Mononuclear cell (primary cell): Measurements from ENCODE around the gene IL17B. TPM values are rescaled to one million over a fixed set of nuclear protein-coding genes. Genes with fewer than 3 reads are reported as not detected.
"Not testable (repeated sequence)": the region's sequence is repeated elsewhere in the genome, so short reads cannot be mapped to it uniquely, and the experiment has no call there.

Source experiments
- H3K27me3 ChIP-seq: 2 replicates; pipeline ENCODE4 v1.6.0; 2011; ENCODE audit warnings: low read length, control low read depth; ENCODE audit not compliant: insufficient read depth
- H3K4me1 ChIP-seq: 2 replicates; pipeline ENCODE4 v1.5.1; 2011; ENCODE audit warnings: mild to moderate bottlenecking, low read length, control low read depth; ENCODE audit not compliant: insufficient read depth
- H3K4me3 ChIP-seq: 2 replicates; pipeline ENCODE4 v1.5.1; 2011; ENCODE audit warnings: mild to moderate bottlenecking, low read length, moderate library complexity
- H3K9me3 ChIP-seq: 2 replicates; pipeline ENCODE4 v1.5.1; 2011; ENCODE audit warnings: low read depth, mild to moderate bottlenecking, control low read depth, low read length
- total RNA-seq: library from RNA; depleted of rRNA; stranded (reverse); fragments of >200 nt; gene quantifications from one replicate; pipeline ENCODE4 v1.2.3, GENCODE V29; 2012

Gene IL17B
- total RNA-seq, 1 donor = not detected

DNA sequence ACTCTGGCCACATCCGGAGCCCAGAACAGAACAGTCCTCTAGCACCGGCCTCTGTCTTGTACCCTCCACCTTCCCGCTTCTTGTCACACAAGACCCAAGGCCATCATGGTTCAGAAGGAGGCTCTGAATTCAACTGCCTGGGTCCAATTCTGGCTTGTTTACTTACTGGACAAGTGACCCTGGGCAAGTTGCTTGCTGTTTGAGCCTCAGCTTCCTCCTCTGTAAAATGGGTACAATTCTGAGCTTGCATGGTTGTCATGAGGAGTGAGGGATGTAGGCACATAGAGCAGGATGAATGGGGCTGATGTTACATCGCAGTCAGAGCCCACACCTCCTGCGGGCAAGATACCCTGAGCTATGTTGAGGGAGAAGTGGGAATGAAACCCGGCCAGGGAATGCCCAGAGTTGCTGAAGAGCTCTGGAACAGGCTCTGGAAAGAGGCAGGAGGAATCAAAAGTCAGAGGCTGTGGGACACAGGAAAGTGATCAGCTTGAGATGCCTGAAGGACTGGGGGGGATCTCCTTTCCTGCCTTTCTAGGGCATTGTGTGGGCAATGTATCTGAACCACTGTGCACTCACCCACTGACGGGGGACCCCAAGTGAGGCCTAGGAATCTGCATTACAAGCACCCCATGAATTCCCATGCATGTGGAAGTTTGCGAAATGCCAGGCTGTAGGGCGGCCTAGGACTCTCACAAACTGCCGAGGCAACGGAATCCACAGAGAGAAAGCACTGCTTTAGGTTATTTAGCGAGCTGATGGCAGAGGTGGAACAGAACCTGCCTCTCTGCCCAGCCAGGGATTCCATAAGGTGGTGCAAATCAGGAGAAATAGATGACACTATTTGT lies 29.4 kb upstream of the IL17B start:
- no peaks in the 10 kb centered on the region for H3K27me3 ChIP-seq
- H3K9me3 ChIP-seq = no peaks in the 10 kb centered on the region
- H3K4me3 ChIP-seq = no peak overlapping the region
- H3K4me1 ChIP-seq = no peaks in the 10 kb centered on the region

DNA sequence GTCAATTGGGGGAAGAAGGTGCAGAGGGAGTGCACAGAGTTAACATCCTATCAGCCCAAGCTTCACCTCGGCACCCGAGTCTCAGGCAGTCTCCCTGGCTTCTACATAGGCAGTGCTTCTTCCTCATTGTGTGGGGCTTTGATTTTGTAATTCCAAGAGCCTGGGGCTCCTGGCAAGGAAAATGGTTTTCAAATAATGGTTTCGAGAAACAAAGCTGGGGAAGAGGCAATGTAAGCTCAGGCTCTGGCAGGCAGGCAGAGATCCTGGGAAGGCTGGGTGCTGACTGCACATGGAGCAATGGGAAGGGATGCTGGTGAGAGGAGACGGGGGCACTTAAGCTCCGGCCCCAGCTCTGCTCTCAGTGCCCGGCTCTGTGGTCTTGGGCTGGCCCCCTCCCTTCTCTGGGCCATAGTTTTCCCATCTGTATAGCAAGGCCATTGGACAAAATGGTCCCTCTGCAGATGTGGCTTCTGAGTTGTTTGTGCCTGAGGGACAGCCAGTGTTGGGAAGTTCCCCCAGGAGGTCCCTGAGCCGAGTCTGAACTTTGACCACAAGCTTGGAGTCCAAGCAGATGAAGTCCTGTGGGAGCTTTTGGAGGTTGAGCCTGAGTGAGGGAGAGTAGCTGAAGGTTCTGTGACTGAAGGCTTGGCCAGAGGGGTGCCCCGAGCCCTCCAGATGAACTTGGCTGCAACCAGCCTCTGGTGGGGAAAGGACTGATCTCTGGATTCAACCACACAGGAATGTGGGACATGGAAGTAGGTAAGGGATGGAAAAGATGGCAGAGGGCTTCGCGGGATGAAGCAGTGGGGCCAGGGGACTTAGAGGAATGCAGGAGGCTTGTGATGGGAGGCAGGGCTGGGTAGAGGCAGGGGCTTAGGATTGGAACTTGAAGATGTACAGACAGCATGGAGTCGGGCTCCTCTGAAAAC lies 28.5 kb upstream of the IL17B start:
- no peaks in the 10 kb centered on the region for H3K9me3 ChIP-seq
- H3K4me3 ChIP-seq = no peak overlapping the region
- no peaks in the 10 kb centered on the region for H3K27me3 ChIP-seq
- H3K4me1 ChIP-seq = no peaks in the 10 kb centered on the region

DNA sequence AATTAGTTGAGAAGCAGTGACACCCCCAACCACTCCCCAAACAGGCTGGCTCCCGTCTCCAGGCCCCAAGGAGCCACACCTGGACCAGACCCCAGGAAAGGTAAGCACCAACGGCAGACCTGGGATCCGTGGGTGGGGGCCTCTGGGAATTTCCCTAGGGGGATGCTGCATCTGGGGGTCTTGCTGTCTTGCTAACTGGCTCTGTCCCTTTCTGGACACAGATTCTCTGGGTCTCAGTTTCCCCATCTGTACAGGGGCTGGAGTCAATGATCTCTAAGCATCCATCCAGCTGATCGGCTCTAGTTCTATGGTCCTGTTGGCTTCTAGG lies 27.9 kb upstream of the IL17B start:
- H3K27me3 ChIP-seq = no peaks in the 10 kb centered on the region
- no peaks in the 10 kb centered on the region for H3K4me1 ChIP-seq
- no peak overlapping the region for H3K4me3 ChIP-seq
- H3K9me3 ChIP-seq = no peaks in the 10 kb centered on the region

DNA sequence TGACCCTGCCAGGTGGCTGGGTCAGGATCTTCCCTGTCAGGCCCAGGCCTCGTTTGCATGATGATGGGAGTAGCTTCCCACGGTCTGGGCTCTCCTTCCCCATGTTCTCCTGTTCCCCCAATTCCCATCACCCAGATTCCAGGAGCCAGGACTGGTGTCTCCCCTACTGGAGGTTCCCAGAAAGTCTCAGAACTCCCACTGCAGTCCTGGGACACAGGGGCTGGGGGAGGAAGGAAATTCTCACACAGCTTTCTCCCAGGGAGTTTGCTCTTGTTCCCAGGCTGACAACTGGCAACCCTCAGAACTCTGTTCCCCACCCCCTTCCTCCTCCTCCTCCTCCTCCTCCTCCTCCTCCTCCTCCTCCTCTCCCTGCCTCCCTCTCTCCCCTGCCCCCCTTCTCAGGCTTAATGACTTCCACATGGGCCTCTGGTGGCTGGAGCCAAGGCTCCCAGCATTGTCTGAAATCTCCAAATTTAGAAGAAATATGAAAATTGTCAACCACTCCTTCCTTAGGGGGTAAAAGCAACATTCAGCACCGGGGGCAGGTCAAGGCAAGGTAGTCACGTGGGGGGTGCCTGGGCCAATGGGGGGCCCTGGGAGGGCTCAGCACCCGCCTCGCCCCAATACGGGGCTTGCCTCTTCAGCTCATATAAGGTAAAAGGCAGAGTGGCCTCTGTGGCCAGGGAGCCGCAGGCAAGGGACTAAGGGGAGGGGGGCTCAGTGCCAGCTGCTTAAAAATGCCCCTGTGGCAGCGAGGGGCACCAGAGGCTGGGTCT lies 27.3 kb upstream of the IL17B start:
- H3K9me3 ChIP-seq = no peaks in the 10 kb centered on the region
- no peak overlapping the region for H3K4me3 ChIP-seq
- H3K27me3 ChIP-seq = no peaks in the 10 kb centered on the region
- H3K4me1 ChIP-seq = no peaks in the 10 kb centered on the region

DNA sequence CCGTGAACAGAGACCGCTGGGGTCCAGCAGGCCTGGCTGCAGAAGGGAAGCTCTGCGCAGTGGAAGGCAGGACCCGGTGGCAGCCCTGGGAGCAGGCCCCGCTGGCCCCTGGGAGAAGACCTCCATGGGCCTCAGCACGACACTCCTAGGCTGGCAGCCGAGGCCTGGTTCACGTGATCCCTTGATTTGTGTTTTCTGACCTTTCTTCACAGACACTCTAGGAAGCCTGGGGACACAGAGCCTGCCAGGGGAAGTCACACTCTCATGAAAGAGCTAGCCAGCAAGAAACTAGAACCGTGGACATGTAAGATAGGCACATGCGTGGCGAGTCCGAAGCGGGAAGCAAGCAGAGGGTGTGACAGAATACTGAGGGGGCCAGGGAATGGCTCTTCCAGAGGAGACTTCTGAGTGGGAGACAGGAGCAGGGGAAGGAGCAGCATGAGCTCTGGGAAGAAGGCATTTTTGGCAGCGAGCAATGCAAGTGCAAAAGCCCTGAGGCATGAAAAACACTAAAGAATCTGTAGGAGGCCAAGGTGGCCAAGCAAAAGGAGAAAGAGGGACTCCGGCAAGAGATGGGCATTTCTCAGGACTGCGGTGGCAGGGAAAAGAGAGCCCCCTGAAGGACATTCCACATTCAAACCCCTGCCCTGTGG lies 26.6 kb upstream of the IL17B start:
- Histone ChIP-seq H3K4me3 (no peak overlapping the region), H3K27me3 (no peaks in the 10 kb centered on the region), H3K9me3 (no peaks in the 10 kb centered on the region), H3K4me1 (no peaks in the 10 kb centered on the region)

DNA sequence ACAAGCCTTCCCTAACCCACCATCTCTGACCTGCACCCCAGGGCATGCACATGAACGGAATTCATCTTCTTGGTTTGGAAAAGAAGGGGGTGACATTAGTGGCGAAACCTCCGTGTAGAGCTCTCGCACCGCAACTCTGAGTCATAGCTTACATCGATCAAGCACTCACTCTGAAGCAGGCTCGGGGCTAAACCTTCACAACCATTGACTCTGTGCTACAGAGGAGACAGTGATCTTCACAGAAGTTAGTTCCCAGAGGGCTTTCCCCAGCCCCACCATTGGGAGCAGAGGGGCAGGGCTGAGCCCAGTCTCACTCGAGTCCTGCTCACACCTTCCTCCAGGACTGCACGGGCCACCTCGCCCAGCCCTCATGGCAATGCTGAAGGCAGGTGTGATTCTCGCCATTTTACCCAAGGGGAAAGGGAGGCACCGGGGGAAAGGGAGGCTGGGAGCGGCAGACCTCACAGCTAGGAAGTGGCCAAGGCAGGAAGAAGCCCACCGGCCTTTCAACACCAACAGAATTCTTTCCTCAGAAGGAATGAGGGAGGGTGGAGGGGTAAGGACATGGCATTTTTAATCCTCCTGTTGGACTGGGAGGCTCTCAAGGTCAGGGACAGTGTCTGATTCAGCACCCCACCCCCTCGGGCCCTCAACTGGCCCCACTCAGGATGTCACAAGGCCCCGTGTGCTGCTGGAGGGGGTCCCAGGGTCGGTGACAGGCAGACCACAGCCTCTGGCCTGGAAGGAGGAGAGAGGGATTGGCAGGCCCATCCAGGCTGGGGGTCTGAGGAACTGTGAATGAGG lies 25.9 kb upstream of the IL17B start:
- no peaks in the 10 kb centered on the region for H3K27me3 ChIP-seq
- H3K9me3 ChIP-seq = no peaks in the 10 kb centered on the region
- no peaks in the 10 kb centered on the region for H3K4me1 ChIP-seq
- H3K4me3 ChIP-seq = no peak overlapping the region

DNA sequence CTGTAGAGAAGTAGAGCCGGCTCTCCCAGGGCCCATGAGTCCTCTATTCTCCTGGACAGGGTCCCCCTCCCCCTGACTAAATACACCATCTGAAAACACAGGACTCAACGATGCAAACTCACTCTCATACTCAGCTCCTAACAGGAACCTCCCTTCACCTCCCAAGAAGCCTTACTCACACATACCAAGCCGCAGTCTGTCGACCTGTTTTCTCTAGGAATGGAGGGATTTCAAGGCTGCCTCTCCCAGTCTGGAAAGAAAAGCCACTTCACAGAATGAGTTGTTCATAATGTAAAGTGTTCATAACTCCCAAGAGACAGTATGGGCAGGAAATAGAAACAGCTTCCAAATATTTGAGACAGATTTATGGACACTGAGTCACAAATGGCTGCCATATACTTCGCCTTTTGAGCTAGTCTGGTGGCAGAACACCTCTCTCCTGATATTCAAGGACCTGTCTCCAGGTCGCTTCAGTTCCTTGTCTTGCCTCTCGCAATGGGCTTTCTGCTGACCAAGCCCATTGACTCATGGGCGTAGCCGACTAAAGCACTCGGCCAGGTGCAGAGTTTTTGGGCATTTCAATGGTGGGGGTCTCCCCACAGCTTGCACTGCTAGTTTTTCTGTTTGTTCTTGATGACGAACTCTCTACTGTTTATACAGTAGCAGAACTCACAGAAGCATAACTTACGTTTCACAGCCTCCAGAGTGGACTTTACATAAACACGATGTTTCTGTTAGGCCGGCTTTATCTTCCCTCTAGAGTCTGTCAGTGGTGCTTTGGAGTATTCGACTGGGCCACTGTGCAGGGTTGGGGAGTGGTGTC lies 25.0 kb upstream of the IL17B start:
- H3K27me3 ChIP-seq = no peaks in the 10 kb centered on the region
- no peak overlapping the region for H3K4me3 ChIP-seq
- H3K9me3 ChIP-seq = no peaks in the 10 kb centered on the region
- no peaks in the 10 kb centered on the region for H3K4me1 ChIP-seq

DNA sequence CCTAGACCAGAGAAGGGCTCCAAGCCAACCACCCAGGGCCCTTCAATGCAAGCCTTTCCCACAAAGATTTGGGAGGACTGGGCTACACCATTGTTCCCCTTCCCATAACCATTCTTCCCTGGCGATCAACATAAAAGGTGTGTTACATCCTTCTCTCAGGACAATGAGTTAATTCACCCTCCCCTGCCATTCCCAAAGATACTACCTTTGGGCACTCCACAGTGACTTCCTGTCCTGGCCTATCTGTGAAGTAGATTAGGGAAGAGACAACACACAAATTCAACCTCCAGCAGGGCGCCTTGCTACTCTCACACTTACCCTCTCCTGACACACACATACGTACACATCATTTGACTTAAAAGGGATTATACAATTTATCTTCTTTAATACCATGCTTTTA lies 23.2 kb upstream of the IL17B start:
- Histone ChIP-seq H3K9me3 (no peaks in the 10 kb centered on the region), H3K4me3 (no peak overlapping the region), H3K27me3 (no peaks in the 10 kb centered on the region), H3K4me1 (no peaks in the 10 kb centered on the region)

DNA sequence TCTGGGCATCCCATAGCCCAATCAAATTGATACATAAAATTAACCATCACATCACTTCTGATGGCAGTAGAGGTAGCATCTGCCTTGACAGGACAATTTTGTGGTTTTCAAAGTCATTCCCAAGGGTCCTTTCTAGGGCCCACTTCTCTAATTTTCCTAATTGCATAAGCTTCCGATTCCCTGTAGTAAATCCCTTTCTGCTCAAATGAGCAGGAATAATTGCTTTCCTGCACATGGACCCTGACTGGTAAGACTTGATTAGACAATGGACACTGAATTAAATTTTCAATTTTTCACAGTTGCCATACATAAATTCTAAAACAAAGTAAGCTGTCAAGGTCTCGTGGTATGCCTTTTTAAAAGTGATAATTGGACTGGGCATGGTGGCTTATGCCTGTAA lies 22.0 kb upstream of the IL17B start:
- Histone ChIP-seq H3K27me3 (no peaks in the 10 kb centered on the region), H3K9me3 (no peaks in the 10 kb centered on the region), H3K4me3 (no peak overlapping the region), H3K4me1 (no peaks in the 10 kb centered on the region)

DNA sequence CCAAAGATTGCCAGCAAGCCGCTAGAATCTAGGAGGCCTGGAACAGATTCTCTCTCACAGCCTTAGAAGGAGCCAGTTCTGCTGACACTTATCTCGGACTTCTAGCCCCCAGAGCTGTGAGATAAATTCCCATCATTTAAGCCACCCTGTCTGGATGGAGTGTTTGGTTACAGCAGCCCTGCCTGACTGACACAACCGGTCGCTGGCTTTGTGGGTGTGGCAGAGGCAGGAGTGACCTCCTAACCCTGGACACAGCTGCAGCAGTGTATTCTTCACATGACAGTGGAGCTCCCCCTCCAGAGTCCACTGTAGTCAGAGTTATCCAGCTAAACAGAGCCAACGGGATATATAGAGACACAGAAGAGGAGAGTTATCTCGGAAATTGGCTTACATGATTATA lies 21.2 kb upstream of the IL17B start:
- Histone ChIP-seq H3K9me3 (no peaks in the 10 kb centered on the region), H3K4me1 (no peaks in the 10 kb centered on the region), H3K4me3 (no peak overlapping the region), H3K27me3 (no peaks in the 10 kb centered on the region)

DNA sequence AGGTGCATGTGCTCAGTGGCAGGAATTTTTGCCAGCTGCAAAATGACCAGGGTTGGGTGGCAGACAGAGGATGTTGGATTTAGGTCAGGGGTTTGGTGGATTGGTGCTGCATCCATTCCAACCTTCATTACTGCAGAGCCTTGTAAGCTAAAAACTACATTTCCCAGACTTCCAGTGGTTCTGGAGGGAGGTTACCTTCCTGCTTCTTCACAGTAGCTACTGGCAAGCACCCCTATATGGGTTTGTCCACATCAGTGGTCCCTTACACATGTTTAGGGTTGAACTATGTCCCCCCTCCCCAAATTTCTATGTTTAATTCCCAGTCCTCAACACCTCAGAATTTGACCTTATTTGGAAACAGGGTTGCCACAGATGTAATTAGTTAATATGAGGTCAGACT lies 20.7 kb upstream of the IL17B start:
- Histone ChIP-seq H3K9me3 (no peaks in the 10 kb centered on the region), H3K4me1 (no peaks in the 10 kb centered on the region), H3K27me3 (no peaks in the 10 kb centered on the region), H3K4me3 (no peak overlapping the region)

DNA sequence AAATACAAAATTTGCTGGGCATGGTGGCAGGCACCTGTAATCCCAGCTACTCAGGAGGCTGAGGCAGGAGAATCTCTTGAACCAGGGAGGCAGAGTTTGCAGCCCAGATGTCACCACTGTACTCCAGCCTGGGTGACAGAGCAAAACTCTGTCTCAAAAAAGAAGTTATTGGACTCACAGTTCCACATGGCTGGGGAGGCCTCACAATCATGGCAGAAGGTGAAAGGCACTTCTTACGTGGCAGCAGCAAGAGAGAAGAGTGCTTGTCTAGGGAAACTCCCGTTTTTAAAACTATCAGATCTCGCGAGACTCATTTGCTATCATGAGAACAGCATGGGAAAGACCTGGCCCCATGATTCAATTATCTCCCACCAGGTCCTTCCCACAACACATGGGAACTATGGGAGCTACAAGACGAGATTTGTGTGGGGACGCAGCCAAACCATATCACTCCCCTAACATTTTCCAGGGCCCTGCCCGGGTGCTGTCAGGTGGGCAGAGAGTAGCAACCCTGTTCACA lies 19.7 kb upstream of the IL17B start:
- H3K4me1 ChIP-seq, H3K9me3 ChIP-seq, H3K4me3 ChIP-seq, H3K27me3 ChIP-seq: not testable (repeated sequence)

DNA sequence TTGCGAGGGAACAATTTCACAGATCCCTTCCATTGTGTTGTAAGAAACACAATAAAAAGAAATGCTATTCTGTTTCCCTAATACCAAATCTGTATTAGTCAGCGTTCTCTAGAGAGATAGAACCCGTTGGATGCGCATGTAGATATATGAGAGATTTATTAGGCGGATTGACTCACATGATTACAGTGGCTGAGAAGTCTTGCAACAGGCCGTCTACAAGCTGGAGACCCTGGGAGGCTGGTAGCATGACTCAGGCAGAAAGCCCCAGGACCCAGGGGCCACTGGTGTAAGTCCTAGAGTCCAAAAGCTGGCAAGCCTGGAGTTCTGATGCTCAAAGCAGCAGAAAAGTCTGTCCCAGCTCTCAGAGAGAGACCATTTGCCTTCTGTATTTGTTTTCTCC lies 18.4 kb upstream of the IL17B start:
- Histone ChIP-seq H3K9me3 (no peaks in the 10 kb centered on the region), H3K27me3 (no peaks in the 10 kb centered on the region), H3K4me1 (no peaks in the 10 kb centered on the region), H3K4me3 (no peak overlapping the region)
